ENCODE results near the gene OR5K2. TPM values are rescaled to one million over a fixed set of nuclear protein-coding genes. Genes with fewer than 3 reads are reported as not detected.

The OR5K2 gene
- total and polyA plus RNA-seq, 10 of the 15 experiments (the other 5 are each of a cell fraction or from before 2014, with no cell fraction given): 0.12 TPM; not detected in 9

DNA sequence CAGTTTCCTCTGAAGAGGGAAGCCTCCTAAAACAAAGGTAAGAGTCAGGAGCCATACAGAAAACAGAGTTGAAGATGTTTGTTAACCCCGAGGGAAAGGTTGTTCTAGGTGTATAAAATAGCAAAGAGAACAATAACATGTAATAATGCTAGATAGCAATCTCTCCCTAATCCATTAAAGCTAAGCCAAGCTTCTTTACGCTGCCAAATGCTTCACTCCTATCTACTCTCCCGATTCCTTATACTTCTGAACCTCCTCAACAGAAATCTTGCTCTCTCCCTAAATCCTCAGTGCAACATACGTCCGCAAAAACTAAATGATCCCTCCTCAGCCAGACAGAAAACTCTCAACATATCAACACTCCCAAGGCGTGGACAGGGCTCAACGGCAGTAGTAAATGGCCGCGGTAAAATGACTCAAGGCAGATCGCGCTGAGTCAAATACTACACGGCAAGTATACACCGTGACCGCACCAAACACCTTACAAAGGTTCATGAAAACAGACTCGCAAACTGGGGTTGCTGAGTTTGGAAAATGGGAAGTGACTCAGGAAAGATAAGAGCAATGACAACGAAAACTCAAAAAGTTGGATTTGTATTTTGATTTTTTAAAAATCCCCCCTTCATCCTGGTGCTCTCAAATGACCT, 24.5 kb downstream of the OR5K2 start:
- in situ Hi-C loops (cut with MboI) (no loop called here), intact Hi-C loops (cut with micrococcal nuclease; ENCODE audit: unreplicated experiment) (loop anchor here (2.0 to 5.0 kb wide), 2 partner anchors 75 to 161 kb away; no protein-coding TSS in a partner anchor)
- Histone ChIP-seq H3K36me3 (ENCODE audit: control insufficient read depth in 2 of 2, insufficient read depth in 2 of 2, low read length in 1 of 2) (peaks cover 0 to 26% of the 10 kb centered on the region in 2 experiments; a peak in 3 of 4 replicates), H3K4me2 (ENCODE audit: control insufficient read depth, insufficient read depth) (peak overlapping the region; percentile 81), H3K27ac (ENCODE audit: control insufficient read depth, insufficient read depth) (peak overlapping the region; percentile 85), H3K4me3 (peak overlapping the region; percentile 82), H3K27me3 (replicated peaks in 1 of 2; ENCODE audit: control insufficient read depth in 2 of 2, insufficient read depth in 2 of 2, low read length in 1 of 2) (no peaks in the 10 kb centered on the region), H3K79me2 (ENCODE audit: control insufficient read depth, insufficient read depth, low read length) (peaks cover 98% of the 10 kb centered on the region), H3K9me3 (replicated peaks; ENCODE audit: control insufficient read depth, insufficient read depth, low read length) (no peaks in the 10 kb centered on the region), H3K4me1 (ENCODE audit: control insufficient read depth, insufficient read depth, low read length) (peaks cover 13% of the 10 kb centered on the region; the same call in 1 of the 2 replicates), H2AFZ (ENCODE audit: control insufficient read depth, low read depth, low read length) (no peak overlapping the region; the same call in 1 of the 2 replicates), H4K20me1 (ENCODE audit: control insufficient read depth, insufficient read depth) (no peaks in the 10 kb centered on the region), H3K9ac (ENCODE audit: control insufficient read depth, insufficient read depth, low read length) (peak overlapping the region; percentile 89)
- SMC1A ChIA-PET (ENCODE audit: uncharacterized antibody, unreplicated experiment): interaction anchor here (0.6 to 5.7 kb wide), 13 partner anchors 10 to 482 kb away, joined by 3 to 37 read pairs (median 3); partner anchors contain the start of gene GPR15
- FAIRE-seq (no peak), ATAC-seq (peak; percentile 66), DNase-seq (ENCODE audit: low read depth, low spot score) (no peak)
- RAD21 ChIA-PET (ENCODE audit: unreplicated experiment): interaction anchor here (1.0 to 2.8 kb wide), 11 partner anchors 11 to 76 kb away, joined by 3 to 20 read pairs (median 5); partner anchors contain the start of gene GPR15
- 2% methylated on average over 16 of the region's 16 CpGs for WGBS (ENCODE audit: insufficient coverage, insufficient replicate concordance, low lambda C conversion rate, missing lambda C conversion rate)
- TSS peak; percentile 51 for BruUV-seq (replicated peaks)
- POLR2A ChIA-PET: interaction anchor here (0.7 to 2.0 kb wide), 8 partner anchors 11 to 50 kb away, joined by 3 to 11 read pairs (median 6); no protein-coding TSS in a partner anchor
- CTCF ChIA-PET: interaction anchor here (1.0 to 2.1 kb wide), 5 partner anchors 14 to 482 kb away, joined by 3 to 9 read pairs (median 4); no protein-coding TSS in a partner anchor
- TF ChIP-seq MYC (IDR thresholded peaks at IDR 0.05; ENCODE audit: insufficient read depth, insufficient read length, insufficient replicate concordance, low read length, severe bottlenecking) (no peak), KDM1A (IDR thresholded peaks at IDR 0.05; ENCODE audit: borderline replicate concordance) (no peak), USF1 (IDR thresholded peaks at IDR 0.05; ENCODE audit: borderline replicate concordance, extremely low read length, insufficient read depth, low read depth, low read length) (no peak), POLR2AphosphoS5 (IDR thresholded peaks at IDR 0.05; ENCODE audit: low read length) (peak; percentile 2; the same call in 1 of the 2 replicates), SPI1 (IDR thresholded peaks at IDR 0.05; ENCODE audit: borderline replicate concordance, insufficient read depth, low read depth, low read length) (peak; percentile 23; the same call in 1 of the 2 replicates), NFXL1 (IDR thresholded peaks at IDR 0.05; ENCODE audit: borderline replicate concordance) (no peak), MXI1 (IDR thresholded peaks at IDR 0.05; ENCODE audit: low read depth, low read length) (no peak), DPF2 (IDR thresholded peaks at IDR 0.05) (no peak), TCF7 (IDR thresholded peaks at IDR 0.05; ENCODE audit: borderline replicate concordance) (no peak), RUNX3 (IDR thresholded peaks at IDR 0.05; ENCODE audit: low read length) (peak; percentile 81), FOXM1 (IDR thresholded peaks at IDR 0.05; ENCODE audit: low read depth, low read length) (peak; percentile 46; the same call in 1 of the 2 replicates), SP1 (IDR thresholded peaks at IDR 0.05; ENCODE audit: low read depth, low read length) (peak; percentile 5), MEF2A (IDR thresholded peaks at IDR 0.05; ENCODE audit: insufficient read depth, low read depth, low read length) (no peak), LARP7 (IDR thresholded peaks at IDR 0.05) (no peak), MYB (IDR thresholded peaks at IDR 0.05; ENCODE audit: borderline replicate concordance, low read depth, low read length) (no peak), STAT3 (IDR thresholded peaks at IDR 0.05; ENCODE audit: low read depth, low read length) (peak; percentile 52; the same call in 1 of the 2 replicates), MLLT1 (IDR thresholded peaks at IDR 0.05) (peak; percentile 56; the same call in 1 of the 2 replicates), IRF4 (IDR thresholded peaks at IDR 0.05; ENCODE audit: low read depth, low read length) (no peak), ZNF207 (IDR thresholded peaks at IDR 0.05; ENCODE audit: borderline replicate concordance) (no peak), CBFB (IDR thresholded peaks at IDR 0.05; ENCODE audit: low read depth) (no peak; the same call in 1 of the 2 replicates)
- TF ChIP-seq, protein P1, sequence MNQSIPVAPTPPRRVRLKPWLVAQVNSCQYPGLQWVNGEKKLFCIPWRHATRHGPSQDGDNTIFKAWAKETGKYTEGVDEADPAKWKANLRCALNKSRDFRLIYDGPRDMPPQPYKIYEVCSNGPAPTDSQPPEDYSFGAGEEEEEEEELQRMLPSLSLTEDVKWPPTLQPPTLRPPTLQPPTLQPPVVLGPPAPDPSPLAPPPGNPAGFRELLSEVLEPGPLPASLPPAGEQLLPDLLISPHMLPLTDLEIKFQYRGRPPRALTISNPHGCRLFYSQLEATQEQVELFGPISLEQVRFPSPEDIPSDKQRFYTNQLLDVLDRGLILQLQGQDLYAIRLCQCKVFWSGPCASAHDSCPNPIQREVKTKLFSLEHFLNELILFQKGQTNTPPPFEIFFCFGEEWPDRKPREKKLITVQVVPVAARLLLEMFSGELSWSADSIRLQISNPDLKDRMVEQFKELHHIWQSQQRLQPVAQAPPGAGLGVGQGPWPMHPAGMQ (IDR thresholded peaks at IDR 0.05; ENCODE audit: borderline replicate concordance): no peak

Measured in GM12878 (cell line).